RWPE2 (cell line): ENCODE measurements around the gene CGB7.

Experiments
- ATAC-seq: fragments of 200-7000 bp; cut with Tn5 transposase; 3 replicates; pipeline ENCODE4 v1.9.1; 2021; ENCODE audit warnings: low read depth
- DNase-seq: peaks from one replicate; pipeline ENCODE4 v3.0.0-alpha.2; 2020; ENCODE audit warnings: low spot score
- H3K27ac ChIP-seq: fragments of 450-650 bp; 2 replicates; pipeline ENCODE4 v1.5.1; 2017; ENCODE audit warnings: mild to moderate bottlenecking; ENCODE audit not compliant: poor library complexity, severe bottlenecking
- H3K27me3 ChIP-seq: fragments of 250-450 bp; sonication (Bioruptor Pico); 2 replicates; pipeline ENCODE4 v1.5.1; 2021; ENCODE audit warnings: mild to moderate bottlenecking, moderate library complexity; ENCODE audit not compliant: insufficient read depth, poor library complexity, severe bottlenecking
- H3K36me3 ChIP-seq: fragments of 250-450 bp; sonication (Bioruptor Pico); 2 replicates; pipeline ENCODE4 v1.5.1; 2020; ENCODE audit warnings: low read depth, mild to moderate bottlenecking, moderate library complexity
- H3K4me1 ChIP-seq: fragments of 250-450 bp; sonication (Bioruptor Pico); 2 replicates; pipeline ENCODE4 v1.5.1; 2021; ENCODE audit warnings: mild to moderate bottlenecking, moderate library complexity; ENCODE audit not compliant: insufficient read depth, poor library complexity, severe bottlenecking
- H3K4me3 ChIP-seq: fragments of 250-450 bp; sonication (Bioruptor Pico); 2 replicates; pipeline ENCODE4 v1.5.1; 2021; ENCODE audit warnings: mild to moderate bottlenecking, moderate library complexity; ENCODE audit not compliant: severe bottlenecking
- H3K9me3 ChIP-seq: fragments of 250-450 bp; sonication (Bioruptor Pico); 2 replicates; pipeline ENCODE4 v1.5.1; 2021; ENCODE audit warnings: mild to moderate bottlenecking, moderate library complexity; ENCODE audit not compliant: severe bottlenecking
- TF ChIP-seq, protein P1 (sequence below): fragments of 450-650 bp; IDR thresholded peaks from one replicate; pipeline ENCODE4 v1.5.1; 2017; ENCODE audit warnings: mild to moderate bottlenecking, moderate library complexity; ENCODE audit not compliant: poor library complexity, severe bottlenecking

Gene CGB7

DNA sequence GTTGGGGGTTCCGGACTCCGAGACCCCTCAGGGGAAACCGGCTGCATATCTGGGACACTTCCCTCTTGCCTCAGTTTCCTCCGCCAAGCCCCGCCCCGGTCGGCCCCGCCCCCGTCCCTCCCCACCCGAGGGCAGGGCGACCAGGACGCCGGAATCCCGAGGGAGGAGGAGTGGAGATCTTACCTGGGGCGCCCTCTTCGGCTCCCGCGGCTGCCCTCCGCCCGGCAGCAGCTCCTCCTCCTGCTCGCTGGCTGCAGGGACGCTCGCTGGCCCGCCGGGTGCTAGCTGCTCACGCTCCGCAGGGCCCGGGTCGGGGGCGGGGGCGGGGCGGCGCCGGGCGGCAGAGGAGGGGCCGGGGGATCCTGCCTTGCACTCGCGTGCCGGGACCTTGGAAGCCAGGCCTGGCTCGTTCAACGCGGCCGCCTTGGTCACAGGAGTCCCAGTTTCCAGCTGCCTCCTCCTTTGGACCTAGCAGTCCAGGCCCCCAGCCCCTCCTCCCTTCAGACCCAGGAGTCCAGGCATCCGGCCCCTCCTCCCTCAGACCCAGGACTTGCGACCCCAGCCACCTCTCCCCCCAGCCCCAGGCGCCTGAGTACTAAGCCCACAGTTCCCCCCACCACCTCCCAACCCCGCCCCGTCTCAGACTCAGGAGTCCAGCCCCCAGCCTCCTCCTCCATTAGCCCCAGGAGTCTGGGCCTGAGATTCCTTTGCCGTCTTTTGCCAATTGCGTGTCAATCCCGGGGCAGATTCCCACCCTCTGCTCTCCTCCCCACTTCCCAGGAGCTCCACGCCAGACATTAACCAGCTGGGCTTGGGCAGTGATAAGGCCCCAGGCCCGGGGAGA, 7.4 kb upstream of the CGB7 start, which contains the start of gene NTF4:
TSS of gene NTF4 (minus strand) at position 51 of the 844 bp plus-strand sequence. CDS start 2,821 bp downstream, outside the sequence.
- peak; percentile 70 for DNase-seq
- peak within 1 kb of the TSS; percentile 40 for H3K4me3 ChIP-seq
- TF ChIP-seq, protein P1, sequence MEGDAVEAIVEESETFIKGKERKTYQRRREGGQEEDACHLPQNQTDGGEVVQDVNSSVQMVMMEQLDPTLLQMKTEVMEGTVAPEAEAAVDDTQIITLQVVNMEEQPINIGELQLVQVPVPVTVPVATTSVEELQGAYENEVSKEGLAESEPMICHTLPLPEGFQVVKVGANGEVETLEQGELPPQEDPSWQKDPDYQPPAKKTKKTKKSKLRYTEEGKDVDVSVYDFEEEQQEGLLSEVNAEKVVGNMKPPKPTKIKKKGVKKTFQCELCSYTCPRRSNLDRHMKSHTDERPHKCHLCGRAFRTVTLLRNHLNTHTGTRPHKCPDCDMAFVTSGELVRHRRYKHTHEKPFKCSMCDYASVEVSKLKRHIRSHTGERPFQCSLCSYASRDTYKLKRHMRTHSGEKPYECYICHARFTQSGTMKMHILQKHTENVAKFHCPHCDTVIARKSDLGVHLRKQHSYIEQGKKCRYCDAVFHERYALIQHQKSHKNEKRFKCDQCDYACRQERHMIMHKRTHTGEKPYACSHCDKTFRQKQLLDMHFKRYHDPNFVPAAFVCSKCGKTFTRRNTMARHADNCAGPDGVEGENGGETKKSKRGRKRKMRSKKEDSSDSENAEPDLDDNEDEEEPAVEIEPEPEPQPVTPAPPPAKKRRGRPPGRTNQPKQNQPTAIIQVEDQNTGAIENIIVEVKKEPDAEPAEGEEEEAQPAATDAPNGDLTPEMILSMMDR = peak; percentile 18
- no peaks in the 10 kb centered on the region for H3K9me3 ChIP-seq
- no peaks in the 10 kb centered on the region for H3K27me3 ChIP-seq
- peak within 1 kb of the TSS; percentile 92 for H3K27ac ChIP-seq
- ATAC-seq = peak; percentile 66
- peaks cover 7% of the 10 kb centered on the region for H3K4me1 ChIP-seq
- no peaks in the 10 kb centered on the region for H3K36me3 ChIP-seq

DNA sequence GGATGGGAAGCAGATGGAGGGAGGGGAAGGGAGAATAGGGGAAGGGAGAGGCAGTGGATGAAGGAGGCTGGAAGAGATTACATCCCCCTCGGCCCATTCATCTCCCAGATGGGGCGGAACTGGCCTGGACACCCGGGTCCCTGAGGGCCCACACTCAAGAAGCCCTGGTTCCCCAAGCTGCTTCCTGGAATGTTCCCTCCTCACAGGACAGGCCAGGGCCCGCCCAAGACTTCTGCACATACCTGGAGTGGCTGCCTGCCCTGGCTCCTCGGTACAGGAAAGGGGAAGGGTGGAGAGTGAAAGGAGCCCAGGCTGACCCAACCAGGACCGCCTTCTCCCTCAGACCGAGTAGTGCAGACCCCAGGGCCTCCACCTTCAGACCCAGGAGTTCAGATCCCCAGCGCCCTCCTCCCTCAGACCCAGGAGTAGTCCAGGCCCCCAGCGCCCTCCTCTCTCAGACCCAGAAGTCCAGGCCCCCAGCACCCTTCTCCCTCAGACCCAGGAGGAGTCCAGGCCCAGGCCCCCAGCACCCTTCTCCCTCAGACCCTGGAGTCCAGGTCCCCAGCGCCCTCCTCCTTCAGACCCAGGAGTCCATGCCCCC, 6.6 kb upstream of the CGB7 start:
- peak overlapping the region; percentile 92 for H3K27ac ChIP-seq
- H3K36me3 ChIP-seq = no peaks in the 10 kb centered on the region
- ATAC-seq (peak; percentile 91), DNase-seq (peak; percentile 90)
- H3K4me3 ChIP-seq = peak overlapping the region; percentile 40
- H3K9me3 ChIP-seq = no peaks in the 10 kb centered on the region
- H3K4me1 ChIP-seq = peaks cover 7% of the 10 kb centered on the region
- no peaks in the 10 kb centered on the region for H3K27me3 ChIP-seq
- TF ChIP-seq, protein P1 = no peak

DNA sequence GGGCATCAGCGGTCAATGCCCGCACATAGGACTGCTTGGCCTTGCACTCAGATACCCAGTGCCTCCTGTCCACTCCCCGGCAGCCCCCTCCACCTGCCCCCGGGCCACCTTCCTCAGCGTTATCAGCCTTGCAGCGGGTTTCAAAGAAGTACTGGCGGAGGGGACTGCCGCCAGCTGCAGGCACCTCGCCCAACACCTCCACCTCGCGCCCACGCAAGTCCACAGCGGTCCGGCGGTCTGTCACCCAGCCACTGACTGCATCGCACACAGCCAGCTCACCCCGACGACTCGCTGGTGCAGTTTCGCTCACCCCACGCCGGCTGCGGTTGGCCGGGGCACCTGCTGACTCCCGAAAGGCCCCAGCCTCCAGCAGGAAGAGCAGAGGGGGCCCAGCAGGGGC, 3.9 kb upstream of the CGB7 start:
- no peaks in the 10 kb centered on the region for H3K27me3 ChIP-seq
- no peaks in the 10 kb centered on the region for H3K36me3 ChIP-seq
- TF ChIP-seq, protein P1 = no peak
- H3K27ac ChIP-seq = no peak overlapping the region
- H3K4me3 ChIP-seq = no peak overlapping the region
- ATAC-seq = no peak
- DNase-seq = no peak
- H3K9me3 ChIP-seq = no peaks in the 10 kb centered on the region
- peaks cover 7% of the 10 kb centered on the region for H3K4me1 ChIP-seq

DNA sequence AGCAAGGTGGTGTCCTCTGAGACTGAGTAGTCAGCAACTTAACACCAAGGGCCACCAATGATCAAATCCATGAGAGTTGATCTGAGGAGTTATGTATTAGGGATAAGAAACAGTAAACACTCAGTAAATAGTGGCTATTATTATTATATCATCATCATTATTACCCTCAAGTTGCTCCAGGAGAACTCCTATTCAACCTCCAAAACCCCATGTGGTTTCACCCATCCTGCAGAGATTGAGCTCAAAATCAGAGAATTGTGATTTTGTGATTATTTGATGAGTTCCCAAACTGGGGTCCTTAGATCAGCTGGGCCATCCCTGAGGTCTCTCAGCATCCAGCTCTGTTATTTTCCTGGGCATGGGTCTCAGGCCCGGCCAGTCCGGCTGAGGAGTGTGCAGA, 3.5 kb upstream of the CGB7 start:
- no peaks in the 10 kb centered on the region for H3K27me3 ChIP-seq
- TF ChIP-seq, protein P1 = no peak
- no peaks in the 10 kb centered on the region for H3K36me3 ChIP-seq
- peaks cover 7% of the 10 kb centered on the region for H3K4me1 ChIP-seq
- DNase-seq (no peak), ATAC-seq (no peak)
- H3K27ac ChIP-seq = no peak overlapping the region
- no peaks in the 10 kb centered on the region for H3K9me3 ChIP-seq
- no peak overlapping the region for H3K4me3 ChIP-seq
